Measurements from ENCODE around the gene LAMP5.

The LAMP5 gene

GRCh38 chr20:9543214-9543613 is 28.8 kb downstream of the LAMP5 start:
- no peak for DNase-seq (ENCODE audit: low read depth)

- no peak for DNase-seq (ENCODE audit: low read depth)
These were observed 35.9 kb downstream of the LAMP5 start for GRCh38 chr20:9550283-9550682.

- DNase-seq (ENCODE audit: low read depth): no peak
These were observed 36.5 kb downstream of the LAMP5 start for GRCh38 chr20:9550871-9551270.

- DNase-seq (ENCODE audit: low read depth): no peak
These were observed 37.6 kb downstream of the LAMP5 start for GRCh38 chr20:9551808-9552550.

GRCh38 chr20:9555781-9556180 is 41.4 kb downstream of the LAMP5 start:
- no peak for DNase-seq (ENCODE audit: low read depth)

- no peak for DNase-seq (ENCODE audit: low read depth)
These were observed 43.0 kb downstream of the LAMP5 start for GRCh38 chr20:9557411-9557810.

- DNase-seq (ENCODE audit: low read depth): no peak
These were observed 51.6 kb downstream of the LAMP5 start for GRCh38 chr20:9565910-9566550.

- DNase-seq (ENCODE audit: low read depth): no peak
These were observed 52.6 kb downstream of the LAMP5 start for GRCh38 chr20:9566977-9567376.

- DNase-seq (ENCODE audit: low read depth): no peak
These were observed 56.2 kb downstream of the LAMP5 start for GRCh38 chr20:9570612-9571011.

- no peak for DNase-seq (ENCODE audit: low read depth)
These were observed 57.4 kb downstream of the LAMP5 start for GRCh38 chr20:9571783-9572182.

GRCh38 chr20:9572670-9573069 is 58.3 kb downstream of the LAMP5 start:
- DNase-seq (ENCODE audit: low read depth): no peak

- DNase-seq (ENCODE audit: low read depth): no peak
These were observed 59.2 kb downstream of the LAMP5 start for GRCh38 chr20:9573335-9574151.

- no peak for DNase-seq (ENCODE audit: low read depth)
These were observed 59.8 kb downstream of the LAMP5 start for GRCh38 chr20:9574181-9574580.

GRCh38 chr20:9574776-9575175 is 60.4 kb downstream of the LAMP5 start:
- no peak for DNase-seq (ENCODE audit: low read depth)

GRCh38 chr20:9575836-9576235 is 61.4 kb downstream of the LAMP5 start:
- DNase-seq (ENCODE audit: low read depth): no peak

GRCh38 chr20:9576695-9577094 is 62.3 kb downstream of the LAMP5 start:
- no peak for DNase-seq (ENCODE audit: low read depth)

- DNase-seq (ENCODE audit: low read depth): no peak
These were observed 63.0 kb downstream of the LAMP5 start for GRCh38 chr20:9577397-9577796.

GRCh38 chr20:9578594-9578993 is 64.2 kb downstream of the LAMP5 start:
- DNase-seq (ENCODE audit: low read depth): no peak
